ENCODE measurements around the gene KIF2C. TPM values are rescaled to one million over a fixed set of nuclear protein-coding genes. Genes with fewer than 3 reads are reported as not detected.

KIF2C gene
- polyA plus RNA-seq, 1 of the 3 experiments (the other 2 are of a cell fraction) = 20.7 TPM

GRCh38 chr1:44739307-44740178 lies at the start of gene KIF2C (continued):
- TF ChIP-seq CTCF (IDR thresholded peaks at IDR 0.05) (no peak), RCOR1 (IDR thresholded peaks at IDR 0.05; ENCODE audit: low read length) (no peak), USF2 (IDR thresholded peaks at IDR 0.05; ENCODE audit: borderline replicate concordance, low read depth, low read length) (no peak), FOSL2 (IDR thresholded peaks at IDR 0.05; ENCODE audit: borderline replicate concordance, low read depth) (no peak)
- TF ChIP-seq, protein P1, sequence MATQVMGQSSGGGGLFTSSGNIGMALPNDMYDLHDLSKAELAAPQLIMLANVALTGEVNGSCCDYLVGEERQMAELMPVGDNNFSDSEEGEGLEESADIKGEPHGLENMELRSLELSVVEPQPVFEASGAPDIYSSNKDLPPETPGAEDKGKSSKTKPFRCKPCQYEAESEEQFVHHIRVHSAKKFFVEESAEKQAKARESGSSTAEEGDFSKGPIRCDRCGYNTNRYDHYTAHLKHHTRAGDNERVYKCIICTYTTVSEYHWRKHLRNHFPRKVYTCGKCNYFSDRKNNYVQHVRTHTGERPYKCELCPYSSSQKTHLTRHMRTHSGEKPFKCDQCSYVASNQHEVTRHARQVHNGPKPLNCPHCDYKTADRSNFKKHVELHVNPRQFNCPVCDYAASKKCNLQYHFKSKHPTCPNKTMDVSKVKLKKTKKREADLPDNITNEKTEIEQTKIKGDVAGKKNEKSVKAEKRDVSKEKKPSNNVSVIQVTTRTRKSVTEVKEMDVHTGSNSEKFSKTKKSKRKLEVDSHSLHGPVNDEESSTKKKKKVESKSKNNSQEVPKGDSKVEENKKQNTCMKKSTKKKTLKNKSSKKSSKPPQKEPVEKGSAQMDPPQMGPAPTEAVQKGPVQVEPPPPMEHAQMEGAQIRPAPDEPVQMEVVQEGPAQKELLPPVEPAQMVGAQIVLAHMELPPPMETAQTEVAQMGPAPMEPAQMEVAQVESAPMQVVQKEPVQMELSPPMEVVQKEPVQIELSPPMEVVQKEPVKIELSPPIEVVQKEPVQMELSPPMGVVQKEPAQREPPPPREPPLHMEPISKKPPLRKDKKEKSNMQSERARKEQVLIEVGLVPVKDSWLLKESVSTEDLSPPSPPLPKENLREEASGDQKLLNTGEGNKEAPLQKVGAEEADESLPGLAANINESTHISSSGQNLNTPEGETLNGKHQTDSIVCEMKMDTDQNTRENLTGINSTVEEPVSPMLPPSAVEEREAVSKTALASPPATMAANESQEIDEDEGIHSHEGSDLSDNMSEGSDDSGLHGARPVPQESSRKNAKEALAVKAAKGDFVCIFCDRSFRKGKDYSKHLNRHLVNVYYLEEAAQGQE (IDR thresholded peaks at IDR 0.05; ENCODE audit: low read depth, low read length) = 0 out of 2 replicates have a peak, but pooled peaks have one; percentile 3

DNA sequence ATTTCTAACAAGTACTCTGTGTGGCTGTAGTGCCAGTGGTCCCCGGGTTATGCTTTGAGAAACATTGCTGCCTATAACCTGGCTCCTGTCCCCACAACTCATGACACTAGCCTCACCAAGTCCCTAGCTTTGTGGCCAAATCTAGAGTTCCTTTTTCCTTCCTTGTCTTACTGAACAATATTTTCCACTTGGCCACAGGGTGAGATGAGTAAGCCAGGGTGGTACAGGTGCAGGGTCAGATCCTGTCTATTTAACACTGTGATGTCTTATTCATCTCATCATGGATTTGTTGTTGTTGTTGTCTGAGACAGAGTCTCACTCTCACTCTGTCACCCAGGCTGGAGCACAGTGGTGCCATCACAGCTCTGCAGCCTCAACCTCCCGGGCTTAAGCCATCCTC lies 46.5 kb upstream of the KIF2C start:
- WGBS (ENCODE audit: low lambda C conversion rate) = 45% methylated on average over 2 of the region's 2 CpGs
- Histone ChIP-seq H3K9me3 (no peaks in the 10 kb centered on the region), H3K9me2 (no peaks in the 10 kb centered on the region), H3F3A (replicated peaks; ENCODE audit: insufficient read depth) (no peaks in the 10 kb centered on the region), H3K27me3 (ENCODE audit: insufficient read depth) (no peaks in the 10 kb centered on the region), H3K4me2 (no peak overlapping the region), H4K20me1 (ENCODE audit: insufficient read depth) (no peaks in the 10 kb centered on the region), H2AFZ (ENCODE audit: low read depth) (no peak overlapping the region), H3K79me2 (ENCODE audit: insufficient read depth) (no peaks in the 10 kb centered on the region), H3K9ac (no peak overlapping the region), H3K4me3 (ENCODE audit: low read depth in 2 of 2, low read length in 1 of 2) (no peak overlapping the region), H3K36me3 (replicated peaks in 1 of 2; ENCODE audit: control insufficient read depth in 1 of 2, insufficient read depth in 2 of 2, low read length in 1 of 2) (no peaks in the 10 kb centered on the region), H3K4me1 (ENCODE audit: control insufficient read depth in 1 of 2, insufficient read depth in 2 of 2, low read depth in 1 of 2, low read length in 1 of 2) (no peaks in the 10 kb centered on the region), H3K27ac (ENCODE audit: low read depth in 2 of 2, low read length in 1 of 2) (no peak overlapping the region)
- POLR2A ChIA-PET = no interaction called here
- CTCF ChIA-PET = interaction anchor here (1.5 to 2.8 kb wide), 3 partner anchors 17 to 38 kb away, joined by 3 to 8 read pairs (median 5); partner anchors contain the start of gene RNU5D-1
- DNase-seq = no peak
- TF ChIP-seq JUND (IDR thresholded peaks at IDR 0.05) (no peak), ELF1 (IDR thresholded peaks at IDR 0.05) (no peak), EZH2phosphoT487 (IDR thresholded peaks at IDR 0.05; ENCODE audit: borderline replicate concordance, low read depth) (no peak), SMC3 (IDR thresholded peaks at IDR 0.05; ENCODE audit: low read depth, low read length) (no peak), NRF1 (IDR thresholded peaks at IDR 0.05; ENCODE audit: low read depth, low read length) (no peak), FOSL2 (IDR thresholded peaks at IDR 0.05; ENCODE audit: borderline replicate concordance, low read depth) (no peak), MEF2A (IDR thresholded peaks at IDR 0.05; ENCODE audit: borderline replicate concordance, low read depth) (no peak), TCF12 (IDR thresholded peaks at IDR 0.05) (no peak), MXI1 (IDR thresholded peaks at IDR 0.05; ENCODE audit: low read depth, low read length) (no peak), RXRA (IDR thresholded peaks at IDR 0.05; ENCODE audit: borderline replicate concordance, low read depth) (no peak), FOXM1 (IDR thresholded peaks at IDR 0.05; ENCODE audit: low read depth) (no peak), CTCF (IDR thresholded peaks at IDR 0.05) (no peak), FOXJ3 (CRISPR knock-in tag; IDR thresholded peaks at IDR 0.05) (no peak)
- TF ChIP-seq, protein P2, sequence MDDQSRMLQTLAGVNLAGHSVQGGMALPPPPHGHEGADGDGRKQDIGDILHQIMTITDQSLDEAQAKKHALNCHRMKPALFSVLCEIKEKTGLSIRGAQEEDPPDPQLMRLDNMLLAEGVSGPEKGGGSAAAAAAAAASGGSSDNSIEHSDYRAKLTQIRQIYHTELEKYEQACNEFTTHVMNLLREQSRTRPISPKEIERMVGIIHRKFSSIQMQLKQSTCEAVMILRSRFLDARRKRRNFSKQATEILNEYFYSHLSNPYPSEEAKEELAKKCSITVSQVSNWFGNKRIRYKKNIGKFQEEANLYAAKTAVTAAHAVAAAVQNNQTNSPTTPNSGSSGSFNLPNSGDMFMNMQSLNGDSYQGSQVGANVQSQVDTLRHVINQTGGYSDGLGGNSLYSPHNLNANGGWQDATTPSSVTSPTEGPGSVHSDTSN (IDR thresholded peaks at IDR 0.05) = no peak
- TF ChIP-seq, protein P3, sequence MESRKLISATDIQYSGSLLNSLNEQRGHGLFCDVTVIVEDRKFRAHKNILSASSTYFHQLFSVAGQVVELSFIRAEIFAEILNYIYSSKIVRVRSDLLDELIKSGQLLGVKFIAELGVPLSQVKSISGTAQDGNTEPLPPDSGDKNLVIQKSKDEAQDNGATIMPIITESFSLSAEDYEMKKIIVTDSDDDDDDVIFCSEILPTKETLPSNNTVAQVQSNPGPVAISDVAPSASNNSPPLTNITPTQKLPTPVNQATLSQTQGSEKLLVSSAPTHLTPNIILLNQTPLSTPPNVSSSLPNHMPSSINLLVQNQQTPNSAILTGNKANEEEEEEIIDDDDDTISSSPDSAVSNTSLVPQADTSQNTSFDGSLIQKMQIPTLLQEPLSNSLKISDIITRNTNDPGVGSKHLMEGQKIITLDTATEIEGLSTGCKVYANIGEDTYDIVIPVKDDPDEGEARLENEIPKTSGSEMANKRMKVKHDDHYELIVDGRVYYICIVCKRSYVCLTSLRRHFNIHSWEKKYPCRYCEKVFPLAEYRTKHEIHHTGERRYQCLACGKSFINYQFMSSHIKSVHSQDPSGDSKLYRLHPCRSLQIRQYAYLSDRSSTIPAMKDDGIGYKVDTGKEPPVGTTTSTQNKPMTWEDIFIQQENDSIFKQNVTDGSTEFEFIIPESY (IDR thresholded peaks at IDR 0.05; ENCODE audit: borderline replicate concordance, low read depth) = no peak
